ENCODE data around the gene UBE2V1.

GRCh38 chr20:50118203-50118602 is 5.3 kb upstream of the UBE2V1 start:
- TF ChIP-seq CTCF (IDR thresholded peaks at IDR 0.05) (no peak), EZH2 (IDR thresholded peaks at IDR 0.05; ENCODE audit: borderline replicate concordance, insufficient read depth, low read depth, low read length, poor library complexity, severe bottlenecking) (no peak)
